ENCODE data around the gene LHFPL3.
"Not testable (repeated sequence)": the region's sequence is repeated elsewhere in the genome, so short reads cannot be mapped to it uniquely, and the experiment has no call there.

The LHFPL3 gene

GRCh38 chr7:104328296-104328969 is at the start of gene LHFPL3:
LHFPL3 (plus strand) TSS chr7:104328603.
- in situ Hi-C loops (cut with MboI; ENCODE audit: low sequenced_read_pairs) = no loop called here

GRCh38 chr7:104281685-104282084 is 46.7 kb upstream of the LHFPL3 start:
- in situ Hi-C loops (cut with MboI; ENCODE audit: low sequenced_read_pairs) = not testable (repeated sequence)

DNA sequence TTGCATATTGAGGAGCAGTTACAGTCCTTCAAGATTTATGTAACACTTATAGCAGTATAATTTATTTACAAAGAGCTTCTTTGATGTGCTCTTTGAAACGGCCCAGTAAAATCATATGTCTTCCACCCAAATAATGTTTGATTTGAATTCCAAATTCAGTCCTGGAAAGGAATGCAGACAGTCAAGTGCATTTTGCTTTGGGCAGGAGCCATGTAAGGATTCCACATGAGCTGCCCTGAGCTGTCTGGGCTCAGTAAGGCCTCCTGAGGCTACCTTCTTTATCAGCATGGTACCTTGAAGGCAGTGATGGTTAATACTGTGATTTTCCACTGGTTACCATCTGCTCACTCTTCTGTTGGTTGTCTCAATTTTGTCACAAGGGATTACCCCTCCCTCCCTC is 41.6 kb upstream of the LHFPL3 start:
- in situ Hi-C loops (cut with MboI; ENCODE audit: low sequenced_read_pairs) = no loop called here

- in situ Hi-C loops (cut with MboI; ENCODE audit: low sequenced_read_pairs) = no loop called here
Measured at GRCh38 chr7:104288137-104288536, 40.3 kb upstream of the LHFPL3 start.

GRCh38 chr7:104294291-104294690 is 34.1 kb upstream of the LHFPL3 start:
- in situ Hi-C loops (cut with MboI; ENCODE audit: low sequenced_read_pairs) = no loop called here

DNA sequence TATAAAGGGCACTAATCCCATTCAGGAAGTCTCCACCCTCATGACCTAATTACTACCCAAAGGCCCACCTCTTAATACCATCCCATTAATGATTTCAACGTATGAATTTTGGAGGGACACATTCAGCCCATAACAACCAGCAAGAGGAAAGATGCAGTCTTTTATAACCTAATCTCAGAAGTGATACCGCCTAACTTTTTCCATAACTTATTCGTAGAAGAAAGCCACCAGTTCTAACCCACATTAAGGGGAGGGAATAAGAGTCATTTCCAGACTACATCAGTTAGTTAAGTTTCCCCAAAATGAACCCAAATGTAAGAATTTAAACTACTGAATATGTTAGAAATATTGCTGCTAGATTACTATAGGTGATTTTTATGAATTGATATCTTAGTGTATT is 32.1 kb upstream of the LHFPL3 start:
- in situ Hi-C loops (cut with MboI; ENCODE audit: low sequenced_read_pairs) = no loop called here

GRCh38 chr7:104296900-104297299 is 31.5 kb upstream of the LHFPL3 start:
- in situ Hi-C loops (cut with MboI; ENCODE audit: low sequenced_read_pairs) = no loop called here

- in situ Hi-C loops (cut with MboI; ENCODE audit: low sequenced_read_pairs) = no loop called here
Measured at GRCh38 chr7:104299323-104299722, 29.1 kb upstream of the LHFPL3 start.

DNA sequence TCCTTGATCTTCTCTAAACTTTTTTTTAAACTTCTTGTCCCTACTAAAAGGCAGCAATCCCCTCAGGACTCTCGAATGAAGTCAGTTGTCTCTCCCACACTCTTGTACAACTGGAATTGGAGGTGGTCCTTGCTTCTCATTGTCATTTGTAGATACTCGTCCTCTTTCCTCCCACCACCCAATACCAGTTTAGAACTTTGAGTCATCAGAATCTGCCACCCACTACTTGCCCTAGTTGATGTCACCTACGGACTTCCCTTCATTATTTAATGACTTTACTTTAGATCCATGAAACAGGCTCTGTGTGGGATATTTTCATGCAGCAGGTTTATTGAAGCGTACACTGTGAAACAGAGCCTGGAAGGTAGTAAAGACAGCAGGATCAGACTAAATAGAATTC is 28.6 kb upstream of the LHFPL3 start:
- in situ Hi-C loops (cut with MboI; ENCODE audit: low sequenced_read_pairs) = no loop called here

- in situ Hi-C loops (cut with MboI; ENCODE audit: low sequenced_read_pairs) = no loop called here
Measured at GRCh38 chr7:104306793-104307192, 21.6 kb upstream of the LHFPL3 start.

DNA sequence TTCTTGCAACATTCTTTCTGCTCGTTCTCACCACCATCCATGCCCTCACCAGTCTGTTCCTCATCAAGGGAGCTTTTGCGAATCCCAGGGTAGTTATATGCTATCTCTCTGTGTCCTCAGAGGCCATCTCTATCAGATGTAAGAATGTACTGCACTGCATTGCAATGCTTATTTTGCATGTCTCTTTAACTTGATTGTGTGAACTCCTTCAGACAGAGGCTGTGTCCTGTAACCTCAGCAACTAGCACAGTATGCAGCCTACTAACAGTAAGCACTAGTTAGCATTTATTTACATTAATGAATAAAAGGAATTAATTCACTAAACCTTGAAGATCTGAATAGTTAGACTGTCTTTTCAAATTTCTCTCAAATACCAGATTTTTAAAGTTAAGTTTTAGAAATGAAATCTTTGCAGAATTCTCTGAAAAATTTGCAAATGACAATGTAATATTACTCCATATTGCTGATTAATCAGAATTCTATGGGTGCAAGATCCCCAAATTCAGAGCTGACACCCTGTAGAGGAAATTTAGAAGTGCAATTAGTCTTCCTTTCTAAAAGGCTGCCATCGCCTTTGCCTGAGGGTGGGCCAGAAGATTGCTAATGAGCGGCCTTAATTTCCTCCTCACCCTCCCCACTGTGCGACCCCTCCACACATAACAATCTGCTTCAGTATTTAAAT is 10.3 kb upstream of the LHFPL3 start:
- in situ Hi-C loops (cut with MboI; ENCODE audit: low sequenced_read_pairs) = no loop called here

GRCh38 chr7:104327534-104327933 is 869 bp upstream of the LHFPL3 start:
- in situ Hi-C loops (cut with MboI; ENCODE audit: low sequenced_read_pairs) = no loop called here

DNA sequence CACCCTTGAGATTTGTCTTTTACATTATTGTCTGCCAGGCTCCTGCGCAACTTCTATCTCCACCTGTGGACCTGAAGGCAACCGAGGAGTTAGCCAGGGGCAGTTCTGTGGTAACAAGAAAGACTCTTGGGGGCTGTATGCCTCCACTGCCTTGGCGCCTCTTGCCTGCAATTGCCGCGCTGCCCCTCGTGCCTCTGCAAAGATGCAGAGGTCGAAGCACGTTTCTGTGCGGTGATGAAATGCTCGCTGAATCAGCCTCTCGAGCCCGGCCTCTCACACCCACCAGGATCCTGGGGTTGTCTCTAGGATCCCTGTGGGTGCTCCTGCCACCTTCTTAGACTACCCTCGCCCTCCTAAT is 486 bp upstream of the LHFPL3 start:
- in situ Hi-C loops (cut with MboI; ENCODE audit: low sequenced_read_pairs) = no loop called here

DNA sequence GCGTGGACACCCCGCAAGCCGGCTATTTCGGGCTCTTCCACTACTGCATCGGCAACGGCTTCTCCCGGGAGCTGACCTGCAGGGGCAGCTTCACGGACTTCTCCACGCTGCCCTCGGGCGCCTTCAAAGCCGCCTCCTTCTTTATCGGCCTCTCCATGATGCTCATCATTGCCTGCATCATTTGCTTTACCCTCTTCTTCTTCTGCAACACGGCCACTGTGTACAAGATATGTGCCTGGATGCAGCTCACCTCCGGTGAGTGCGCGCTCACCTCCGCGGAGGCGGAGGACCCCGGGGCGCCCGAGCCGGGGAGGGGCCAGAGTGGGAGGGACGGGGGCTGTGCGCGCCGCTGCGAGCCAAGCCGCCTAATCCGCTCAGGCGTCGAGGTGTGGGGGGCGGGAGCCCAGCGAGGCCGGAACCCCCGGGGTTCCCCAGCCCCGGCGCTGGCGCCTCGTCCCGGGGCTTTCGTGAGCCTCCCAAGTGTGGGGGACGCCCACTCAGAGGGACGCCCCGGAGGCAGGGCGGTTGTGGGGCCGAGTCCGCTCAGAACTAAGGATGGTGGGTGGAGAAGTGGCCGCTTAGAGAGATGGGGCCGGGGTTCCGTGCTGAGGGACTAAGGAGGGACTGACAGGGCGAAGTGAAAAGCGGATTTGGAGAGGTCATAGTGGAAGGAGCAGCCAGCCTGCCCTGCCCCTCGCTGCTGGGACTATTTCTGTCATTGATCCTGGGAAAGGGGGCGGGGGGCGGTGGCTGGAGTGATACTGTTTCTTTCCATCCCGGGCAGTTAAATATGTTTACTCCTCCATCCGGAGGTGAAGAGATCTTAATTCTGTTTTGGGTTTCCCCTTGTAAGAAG is 795 bp downstream of the LHFPL3 start:
- in situ Hi-C loops (cut with MboI; ENCODE audit: low sequenced_read_pairs) = no loop called here

GRCh38 chr7:104341546-104341945 is 13.1 kb downstream of the LHFPL3 start:
- in situ Hi-C loops (cut with MboI; ENCODE audit: low sequenced_read_pairs) = no loop called here

GRCh38 chr7:104352736-104353135 is 24.3 kb downstream of the LHFPL3 start:
- in situ Hi-C loops (cut with MboI; ENCODE audit: low sequenced_read_pairs) = no loop called here

GRCh38 chr7:104357166-104357565 is 28.8 kb downstream of the LHFPL3 start:
- in situ Hi-C loops (cut with MboI; ENCODE audit: low sequenced_read_pairs) = no loop called here

GRCh38 chr7:104358446-104359132 is 30.2 kb downstream of the LHFPL3 start:
- in situ Hi-C loops (cut with MboI; ENCODE audit: low sequenced_read_pairs) = no loop called here

- in situ Hi-C loops (cut with MboI; ENCODE audit: low sequenced_read_pairs) = no loop called here
Measured at GRCh38 chr7:104362756-104363155, 34.4 kb downstream of the LHFPL3 start.

- in situ Hi-C loops (cut with MboI; ENCODE audit: low sequenced_read_pairs) = no loop called here
Measured at GRCh38 chr7:104363355-104363754, 35.0 kb downstream of the LHFPL3 start.

GRCh38 chr7:104366390-104366789 is 38.0 kb downstream of the LHFPL3 start:
- in situ Hi-C loops (cut with MboI; ENCODE audit: low sequenced_read_pairs) = no loop called here
